Measurements from ENCODE around the gene LTO1. TPM values are rescaled to one million over a fixed set of nuclear protein-coding genes. Genes with fewer than 3 reads are reported as not detected.
A peak's percentile ranks its signal among the peaks of the same experiment; 100 is the strongest.

The LTO1 gene
- total RNA-seq, 1 experiment from 2014 or later: 27.5 TPM

DNA sequence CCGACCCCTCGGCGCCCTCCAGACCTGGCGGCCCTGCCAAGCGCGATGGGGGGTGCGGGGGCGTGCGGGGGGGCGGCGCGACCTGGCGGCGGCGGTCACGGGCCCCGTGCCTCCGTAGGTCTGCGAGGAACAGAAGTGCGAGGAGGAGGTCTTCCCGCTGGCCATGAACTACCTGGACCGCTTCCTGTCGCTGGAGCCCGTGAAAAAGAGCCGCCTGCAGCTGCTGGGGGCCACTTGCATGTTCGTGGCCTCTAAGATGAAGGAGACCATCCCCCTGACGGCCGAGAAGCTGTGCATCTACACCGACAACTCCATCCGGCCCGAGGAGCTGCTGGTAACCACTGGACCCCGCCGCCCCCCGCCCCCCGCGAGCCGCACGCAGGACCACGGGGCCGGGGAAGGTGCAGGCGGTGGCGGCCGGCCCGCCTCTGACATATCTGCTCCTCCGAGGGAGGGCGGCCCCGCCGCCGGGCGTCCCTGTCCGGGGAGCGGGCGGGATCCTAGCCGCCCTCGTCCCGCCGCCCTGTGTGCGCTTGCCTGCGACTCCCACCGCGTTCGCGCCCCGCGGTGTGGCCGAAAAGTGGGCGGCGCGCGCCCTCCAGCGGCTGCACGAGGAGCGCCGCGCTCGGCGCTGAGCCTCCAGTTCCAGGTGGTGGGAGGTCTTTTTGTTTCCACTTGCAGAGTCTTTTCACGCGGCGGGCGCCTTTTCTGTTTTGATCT is 32.1 kb downstream of the LTO1 start (continued):
- TF ChIP-seq USF2 (CRISPR knock-in tag; IDR thresholded peaks at IDR 0.05): no peak; the same call in 1 of the 2 replicates
- TF ChIP-seq, protein P1, sequence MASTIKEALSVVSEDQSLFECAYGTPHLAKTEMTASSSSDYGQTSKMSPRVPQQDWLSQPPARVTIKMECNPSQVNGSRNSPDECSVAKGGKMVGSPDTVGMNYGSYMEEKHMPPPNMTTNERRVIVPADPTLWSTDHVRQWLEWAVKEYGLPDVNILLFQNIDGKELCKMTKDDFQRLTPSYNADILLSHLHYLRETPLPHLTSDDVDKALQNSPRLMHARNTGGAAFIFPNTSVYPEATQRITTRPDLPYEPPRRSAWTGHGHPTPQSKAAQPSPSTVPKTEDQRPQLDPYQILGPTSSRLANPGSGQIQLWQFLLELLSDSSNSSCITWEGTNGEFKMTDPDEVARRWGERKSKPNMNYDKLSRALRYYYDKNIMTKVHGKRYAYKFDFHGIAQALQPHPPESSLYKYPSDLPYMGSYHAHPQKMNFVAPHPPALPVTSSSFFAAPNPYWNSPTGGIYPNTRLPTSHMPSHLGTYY (CRISPR knock-in tag; IDR thresholded peaks at IDR 0.05): no peak
- peak; percentile 67; the same call in 1 of the 2 replicates for TF ChIP-seq ETV6 (CRISPR knock-in tag; IDR thresholded peaks at IDR 0.05)
- no peak for TF ChIP-seq RORB (CRISPR knock-in tag; IDR thresholded peaks at IDR 0.05)
- TF ChIP-seq ESRRA (CRISPR knock-in tag; IDR thresholded peaks at IDR 0.05; ENCODE audit: borderline replicate concordance): no peak
- peak; percentile 79 for TF ChIP-seq ZNF423 (CRISPR knock-in tag; IDR thresholded peaks at IDR 0.05)
- peak; percentile 76; the same call in 1 of the 2 replicates for TF ChIP-seq KAT7 (CRISPR knock-in tag; IDR thresholded peaks at IDR 0.05; ENCODE audit: borderline replicate concordance)
- TF ChIP-seq NR3C1 (CRISPR knock-in tag; conservative IDR thresholded peaks at IDR 0.05; ENCODE audit: low read depth): no peak
- TF ChIP-seq GRHL2 (CRISPR knock-in tag; IDR thresholded peaks at IDR 0.05; ENCODE audit: insufficient replicate concordance, severe bottlenecking): no peak
- TF ChIP-seq, protein P2, sequence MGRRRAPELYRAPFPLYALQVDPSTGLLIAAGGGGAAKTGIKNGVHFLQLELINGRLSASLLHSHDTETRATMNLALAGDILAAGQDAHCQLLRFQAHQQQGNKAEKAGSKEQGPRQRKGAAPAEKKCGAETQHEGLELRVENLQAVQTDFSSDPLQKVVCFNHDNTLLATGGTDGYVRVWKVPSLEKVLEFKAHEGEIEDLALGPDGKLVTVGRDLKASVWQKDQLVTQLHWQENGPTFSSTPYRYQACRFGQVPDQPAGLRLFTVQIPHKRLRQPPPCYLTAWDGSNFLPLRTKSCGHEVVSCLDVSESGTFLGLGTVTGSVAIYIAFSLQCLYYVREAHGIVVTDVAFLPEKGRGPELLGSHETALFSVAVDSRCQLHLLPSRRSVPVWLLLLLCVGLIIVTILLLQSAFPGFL (CRISPR knock-in tag; IDR thresholded peaks at IDR 0.05; ENCODE audit: borderline replicate concordance): no peak
- no peak for TF ChIP-seq OVOL2 (CRISPR knock-in tag; IDR thresholded peaks at IDR 0.05; ENCODE audit: borderline replicate concordance)
- no peak for TF ChIP-seq USF1 (CRISPR knock-in tag; IDR thresholded peaks at IDR 0.05)
- TF ChIP-seq SMAD4 (CRISPR knock-in tag; IDR thresholded peaks at IDR 0.05): no peak
- no peak for TF ChIP-seq ATF3 (CRISPR knock-in tag; conservative IDR thresholded peaks at IDR 0.05)
- TF ChIP-seq JUN (CRISPR knock-in tag; IDR thresholded peaks at IDR 0.05): no peak
- no peak for TF ChIP-seq PRDM15 (CRISPR knock-in tag; IDR thresholded peaks at IDR 0.05)

DNA sequence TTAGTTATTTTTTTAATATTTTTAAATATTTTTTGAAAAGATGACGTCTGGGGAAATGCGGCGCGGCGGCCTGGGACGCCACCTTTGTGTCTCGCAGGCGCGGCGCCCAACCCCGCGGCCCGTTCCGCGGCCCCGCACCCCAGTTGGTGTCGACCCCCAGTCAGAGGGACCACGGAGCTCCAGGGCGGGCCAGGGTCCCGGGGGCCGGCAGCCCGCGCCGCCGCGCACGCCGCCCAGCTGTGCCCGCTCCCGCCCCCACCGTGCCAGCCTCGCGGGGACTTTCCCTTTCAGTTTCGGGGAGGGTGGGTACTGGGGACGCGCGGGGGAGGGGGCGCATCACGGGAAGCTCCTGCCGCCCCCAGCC is 32.6 kb downstream of the LTO1 start:
- DNase-seq (ENCODE audit: low spot score): no peak
- CTCF ChIA-PET: interaction anchor here (0.7 to 3.9 kb wide), 12 partner anchors 16 to 692 kb away, joined by 3 to 30 read pairs (median 8); partner anchors contain the start of gene MYEOV

More for the DNA sequence above, 32.6 kb downstream of the LTO1 start:
- ATAC-seq: no peak
- POLR2A ChIA-PET: interaction anchor here (0.6 to 1.1 kb wide), 5 partner anchors 13 to 350 kb away, joined by 3 read pairs; partner anchors contain the start of gene MYEOV
- H3K4me1 Mint-ChIP-seq: peaks cover 9% of the 10 kb centered on the region; the same call in 1 of the 2 replicates
- TF ChIP-seq PRDM15 (CRISPR knock-in tag; IDR thresholded peaks at IDR 0.05) (no peak), FOXK1 (CRISPR knock-in tag; IDR thresholded peaks at IDR 0.05) (no peak)
- TF ChIP-seq, protein P3, sequence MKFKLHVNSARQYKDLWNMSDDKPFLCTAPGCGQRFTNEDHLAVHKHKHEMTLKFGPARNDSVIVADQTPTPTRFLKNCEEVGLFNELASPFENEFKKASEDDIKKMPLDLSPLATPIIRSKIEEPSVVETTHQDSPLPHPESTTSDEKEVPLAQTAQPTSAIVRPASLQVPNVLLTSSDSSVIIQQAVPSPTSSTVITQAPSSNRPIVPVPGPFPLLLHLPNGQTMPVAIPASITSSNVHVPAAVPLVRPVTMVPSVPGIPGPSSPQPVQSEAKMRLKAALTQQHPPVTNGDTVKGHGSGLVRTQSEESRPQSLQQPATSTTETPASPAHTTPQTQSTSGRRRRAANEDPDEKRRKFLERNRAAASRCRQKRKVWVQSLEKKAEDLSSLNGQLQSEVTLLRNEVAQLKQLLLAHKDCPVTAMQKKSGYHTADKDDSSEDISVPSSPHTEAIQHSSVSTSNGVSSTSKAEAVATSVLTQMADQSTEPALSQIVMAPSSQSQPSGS (CRISPR knock-in tag; IDR thresholded peaks at IDR 0.05; ENCODE audit: borderline replicate concordance, low read depth): no peak
- H3K9me3 Mint-ChIP-seq: no peaks in the 10 kb centered on the region
- H3K27me3 Mint-ChIP-seq (ENCODE audit: low read depth): no peaks in the 10 kb centered on the region
- H3K27ac Mint-ChIP-seq: no peak overlapping the region
- peak overlapping the region; percentile 61; the same call in 1 of the 2 replicates for H3K4me3 Mint-ChIP-seq
- peaks cover 12% of the 10 kb centered on the region for H3K36me3 Mint-ChIP-seq
